H9 (cell line): ENCODE data around the gene PDE4DIP. TPM values are rescaled to one million over a fixed set of nuclear protein-coding genes. Genes with fewer than 3 reads are reported as not detected.
"Not testable (repeated sequence)": the region's sequence is repeated elsewhere in the genome, so short reads cannot be mapped to it uniquely, and the experiment has no call there.

ENCODE experiments used
- DNase-seq: peaks from one replicate; pipeline ENCODE4 v3.0.0-alpha.2; 2017
- H2AFZ ChIP-seq: one replicate; pipeline ENCODE4 v1.6.1; 2013; ENCODE audit warnings: mild to moderate bottlenecking, low read length, control low read depth, moderate library complexity
- H2AK5ac ChIP-seq: 2 replicates; pipeline ENCODE4 v1.6.1; 2013; ENCODE audit warnings: low read length, control low read depth, mixed read lengths; ENCODE audit not compliant: insufficient read length
- H2BK120ac ChIP-seq: one replicate; pipeline ENCODE4 v1.6.1; 2013; ENCODE audit warnings: low read depth, mild to moderate bottlenecking, low read length, control low read depth, inconsistent platforms; ENCODE audit not compliant: poor library complexity, severe bottlenecking
- H2BK12ac ChIP-seq: 2 replicates; pipeline ENCODE4 v1.6.1; 2013; ENCODE audit warnings: low read length, control low read depth, mixed read lengths, low read depth; ENCODE audit not compliant: insufficient read length
- H2BK15ac ChIP-seq: 2 replicates; pipeline ENCODE4 v1.6.1; 2013; ENCODE audit warnings: low read depth, low read length, control low read depth
- H2BK20ac ChIP-seq: one replicate; pipeline ENCODE4 v1.6.1; 2013; ENCODE audit warnings: low read depth, mild to moderate bottlenecking, low read length, control low read depth, inconsistent platforms; ENCODE audit not compliant: poor library complexity, severe bottlenecking
- H2BK5ac ChIP-seq: 2 replicates; pipeline ENCODE4 v1.6.1; 2013; ENCODE audit warnings: low read length, control low read depth, mixed read lengths; ENCODE audit not compliant: insufficient read length
- H3K14ac ChIP-seq: 2 replicates; pipeline ENCODE4 v1.6.1; 2013; ENCODE audit warnings: low read length, control low read depth; ENCODE audit not compliant: insufficient read depth
- H3K18ac ChIP-seq: 2 replicates; pipeline ENCODE4 v1.6.1; 2013; ENCODE audit warnings: low read depth, mild to moderate bottlenecking, mixed read lengths, low read length, control low read depth; ENCODE audit not compliant: insufficient read length
- H3K23ac ChIP-seq: 2 replicates; pipeline ENCODE4 v1.6.1; 2013; ENCODE audit warnings: low read length, control low read depth, mixed read lengths, low read depth; ENCODE audit not compliant: insufficient read length
- H3K23me2 ChIP-seq: 2 replicates; pipeline ENCODE4 v1.6.1; 2013; ENCODE audit warnings: low read depth, mild to moderate bottlenecking, mixed read lengths, low read length, control low read depth; ENCODE audit not compliant: insufficient read length, poor library complexity, severe bottlenecking
- H3K27ac ChIP-seq: 2 replicates; pipeline ENCODE4 v1.5.1; 2013; ENCODE audit warnings: low read length, control low read depth, mixed read lengths, low read depth; ENCODE audit not compliant: insufficient read length
- H3K27me3 ChIP-seq: 2 replicates; pipeline ENCODE4 v1.6.1; 2013; ENCODE audit warnings: low read length, control low read depth, inconsistent platforms; ENCODE audit not compliant: insufficient read depth
- H3K4ac ChIP-seq: 2 replicates; pipeline ENCODE4 v1.6.1; 2013; ENCODE audit warnings: low read depth, mild to moderate bottlenecking, control low read depth, inconsistent platforms, low read length, moderate library complexity
- H3K4me1 ChIP-seq: 2 replicates; pipeline ENCODE4 v1.6.1; 2013; ENCODE audit warnings: low read length, control low read depth, inconsistent platforms; ENCODE audit not compliant: insufficient read depth
- H3K4me2 ChIP-seq: 2 replicates; pipeline ENCODE4 v1.6.1; 2013; ENCODE audit warnings: low read length, control low read depth, mixed read lengths; ENCODE audit not compliant: insufficient read length, insufficient read depth
- H3K56ac ChIP-seq: 2 replicates; pipeline ENCODE4 v1.6.1; 2013; ENCODE audit warnings: low read depth, mild to moderate bottlenecking, mixed read lengths, low read length, control low read depth; ENCODE audit not compliant: insufficient read length
- H3K79me1 ChIP-seq: 2 replicates; pipeline ENCODE4 v1.6.1; 2013; ENCODE audit warnings: low read depth, mild to moderate bottlenecking, moderate library complexity, low read length, control low read depth, inconsistent platforms; ENCODE audit not compliant: insufficient read depth, poor library complexity, severe bottlenecking
- H3K79me2 ChIP-seq: 2 replicates; pipeline ENCODE4 v1.6.1; 2013; ENCODE audit warnings: low read length, control low read depth, inconsistent platforms; ENCODE audit not compliant: insufficient read depth
- H3K9ac ChIP-seq: 2 replicates; pipeline ENCODE4 v1.6.1; 2013; ENCODE audit warnings: low read length, control low read depth, mixed read lengths; ENCODE audit not compliant: insufficient read length; ENCODE audit errors: extremely low read depth
- H3K9me3 ChIP-seq: one replicate; pipeline ENCODE4 v1.6.1; 2013; ENCODE audit warnings: low read depth, low read length, inconsistent platforms; ENCODE audit not compliant: control insufficient read depth
- H3T11ph ChIP-seq: one replicate; pipeline ENCODE4 v1.6.1; 2013; ENCODE audit warnings: mild to moderate bottlenecking, low read length, control low read depth, inconsistent platforms
- H4K20me1 ChIP-seq: one replicate; pipeline ENCODE4 v1.6.1; 2013; ENCODE audit not compliant: control insufficient read depth, insufficient read length, insufficient read depth
- H4K5ac ChIP-seq: 2 replicates; pipeline ENCODE4 v1.6.1; 2013; ENCODE audit warnings: low read depth, mild to moderate bottlenecking, mixed read lengths, low read length, control low read depth; ENCODE audit not compliant: insufficient read length
- H4K8ac ChIP-seq: replicated peaks from 2 replicates; pipeline ENCODE4 v1.6.1; 2013; ENCODE audit warnings: low read length, control low read depth, mixed read lengths, low read depth; ENCODE audit not compliant: insufficient read length
- H4K91ac ChIP-seq: 2 replicates; pipeline ENCODE4 v1.6.1; 2013; ENCODE audit warnings: low read depth, mild to moderate bottlenecking, moderate library complexity, mixed read lengths, low read length, control low read depth; ENCODE audit not compliant: insufficient read length
- H3K27ac Mint-ChIP-seq, 3 experiments: 2 replicates in 2 of 3; 3 replicates in 1 of 3; pipeline ENCODE4 v1.8.0; 2020 to 2021; ENCODE audit warnings: mixed read lengths in 3 of 3, mild to moderate bottlenecking in 1 of 3, moderate library complexity in 1 of 3
- H3K27me3 Mint-ChIP-seq: 2 replicates; pipeline ENCODE4 v1.8.0; 2021; ENCODE audit warnings: low read depth, mild to moderate bottlenecking, moderate library complexity, mixed read lengths
- H3K36me3 Mint-ChIP-seq, 3 experiments: 2 replicates in 2 of 3; 3 replicates in 1 of 3; pipeline ENCODE4 v1.8.0; 2020 to 2021; ENCODE audit warnings: low read depth in 3 of 3, mixed read lengths in 3 of 3; ENCODE audit not compliant: insufficient read depth in 1 of 3
- H3K4me1 Mint-ChIP-seq, 2 experiments: 2 replicates each; pipeline ENCODE4 v1.8.0; 2020; ENCODE audit warnings: mixed read lengths in 2 of 2
- H3K4me3 Mint-ChIP-seq, 2 experiments: 2 replicates in 1 of 2; 3 replicates in 1 of 2; pipeline ENCODE4 v1.8.0; 2020 to 2021; ENCODE audit warnings: mild to moderate bottlenecking in 2 of 2, mixed read lengths in 2 of 2, moderate library complexity in 1 of 2
- H3K9me3 Mint-ChIP-seq, 2 experiments: 2 replicates in 1 of 2; 3 replicates in 1 of 2; pipeline ENCODE4 v1.8.0; 2020; ENCODE audit warnings: mild to moderate bottlenecking in 2 of 2, mixed read lengths in 2 of 2, moderate library complexity in 1 of 2
- WGBS: extraction: QIAGEN DNeasy Blood & Tissue Kit; methylation state at CpG from one replicate; pipeline ENCODE4 v1.1.7; 2013; ENCODE audit warnings: missing lambda C conversion rate, low lambda C conversion rate, mixed read lengths; ENCODE audit not compliant: insufficient read length; ENCODE audit errors: extremely low coverage; 5-methylcytosine and 5-hydroxymethylcytosine counted together
- total RNA-seq: library from RNA; stranded (reverse); gene quantifications from 2 replicates; pipeline ENCODE4 v1.2.1, GENCODE V29; 2021

PDE4DIP gene
- total RNA-seq, 1 experiment from 2014 or later: 15.7 TPM

DNA sequence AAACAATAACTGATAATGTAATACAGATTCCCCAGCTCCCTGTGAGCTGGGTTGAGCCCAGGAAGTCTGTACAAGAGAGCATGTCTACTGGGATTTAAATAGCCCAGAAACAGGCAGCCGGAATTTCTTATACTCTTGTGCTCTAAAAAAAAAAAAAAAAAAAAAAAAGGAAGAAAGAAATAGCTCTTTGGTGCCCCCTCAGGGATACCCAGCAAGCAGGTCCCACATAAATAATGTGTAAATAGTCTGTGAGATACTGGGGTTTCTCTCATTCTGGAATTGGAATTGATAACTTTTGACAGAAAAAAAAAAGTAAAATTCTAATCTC, 25.4 kb downstream of the PDE4DIP start:
- H3K9me3 Mint-ChIP-seq, H2BK12ac ChIP-seq, H2AK5ac ChIP-seq, H4K91ac ChIP-seq, H2BK120ac ChIP-seq, H3K56ac ChIP-seq, H3K27ac ChIP-seq, H2AFZ ChIP-seq, H3K79me2 ChIP-seq, H4K20me1 ChIP-seq, H3K27me3 ChIP-seq, H4K8ac ChIP-seq, H3K36me3 Mint-ChIP-seq, H3T11ph ChIP-seq, H3K23me2 ChIP-seq, H3K9me3 ChIP-seq, H2BK15ac ChIP-seq, H3K4me1 Mint-ChIP-seq, DNase-seq, H3K27ac Mint-ChIP-seq, H3K27me3 Mint-ChIP-seq, H3K14ac ChIP-seq, H3K4me1 ChIP-seq, H3K79me1 ChIP-seq, H2BK5ac ChIP-seq, H3K18ac ChIP-seq, H3K9ac ChIP-seq, H4K5ac ChIP-seq, H3K23ac ChIP-seq, H2BK20ac ChIP-seq, H3K4me2 ChIP-seq, H3K4ac ChIP-seq, H3K4me3 Mint-ChIP-seq: not testable (repeated sequence)
- WGBS: no CpG with 5 or more reads among the region's 1 CpG

- no CpG with 5 or more reads among the region's 5 CpGs for WGBS
- not testable (repeated sequence) for H3K23ac ChIP-seq, H2BK12ac ChIP-seq
These were observed 30.5 kb downstream of the PDE4DIP start for GRCh38 chr1:148874408-148875388.

More at GRCh38 chr1:148874408-148875388, 30.5 kb downstream of the PDE4DIP start:
- H4K5ac ChIP-seq, H3K4me3 Mint-ChIP-seq, H3K4me1 Mint-ChIP-seq, H3K14ac ChIP-seq, H3K18ac ChIP-seq, H3K27ac ChIP-seq, H3K36me3 Mint-ChIP-seq, H3K9ac ChIP-seq, H3K4me1 ChIP-seq, H2AK5ac ChIP-seq, H3T11ph ChIP-seq, H3K79me1 ChIP-seq, H3K23me2 ChIP-seq, H2BK120ac ChIP-seq, H3K9me3 ChIP-seq, H3K79me2 ChIP-seq, H4K8ac ChIP-seq, H2AFZ ChIP-seq, H3K27me3 Mint-ChIP-seq, H3K4me2 ChIP-seq, H2BK20ac ChIP-seq, H2BK5ac ChIP-seq, H2BK15ac ChIP-seq, H3K27me3 ChIP-seq, H3K4ac ChIP-seq, H3K9me3 Mint-ChIP-seq, H3K27ac Mint-ChIP-seq, H4K91ac ChIP-seq, DNase-seq, H4K20me1 ChIP-seq, H3K56ac ChIP-seq: not testable (repeated sequence)
